Panc1 (cell line): Measurements from ENCODE around the gene RBMS3. TPM values are rescaled to one million over a fixed set of nuclear protein-coding genes. Genes with fewer than 3 reads are reported as not detected.

Experiments used
- ATAC-seq: fragments of 200-7000 bp; cut with Tn5 transposase; 2 replicates; pipeline ENCODE4 v1.9.1; 2020; ENCODE audit warnings: mild to moderate bottlenecking, moderate library complexity
- BruUV-seq: library from RNA; stranded (reverse); fragments of 400-500 nt; replicated peaks from 2 replicates; lab custom pipeline; 2021; lab: Mats Ljungman, UMichigan
- CTCF ChIA-PET: fragments of 300-600 bp; sonication (Branson Sonifier 250); formaldehyde crosslinking; loops from one replicate; lab custom pipeline; 2022; ENCODE audit warnings: antibody characterized with exemption; lab: Charles Lee
- POLR2A ChIA-PET: fragments of 300-600 bp; sonication (Branson Sonifier 250); formaldehyde crosslinking; loops from one replicate; lab custom pipeline; 2022; ENCODE audit warnings: antibody characterized with exemption; lab: Charles Lee
- DNase-seq: peaks from one replicate; pipeline ENCODE4 v3.0.0-alpha.2; 2010; ENCODE audit warnings: low read depth, low spot score
- H3K27ac ChIP-seq: 2 replicates; pipeline ENCODE4 v1.5.1; 2011; ENCODE audit warnings: mild to moderate bottlenecking, low read length, inconsistent platforms
- H3K27me3 ChIP-seq: fragments of 200-500 bp; sonication (Bioruptor generic); 2 replicates; pipeline ENCODE4 v1.6.0; 2014; ENCODE audit warnings: low read length, inconsistent platforms; ENCODE audit not compliant: control insufficient read depth, insufficient read depth
- H3K36me3 ChIP-seq: fragments of 200-500 bp; sonication (Bioruptor generic); 2 replicates; pipeline ENCODE4 v1.5.1; 2014; ENCODE audit warnings: inconsistent platforms, mild to moderate bottlenecking, low read length, moderate library complexity; ENCODE audit not compliant: control insufficient read depth, insufficient read depth
- H3K4me1 ChIP-seq: 2 replicates; pipeline ENCODE4 v1.5.1; 2011; ENCODE audit warnings: inconsistent platforms, mild to moderate bottlenecking, low read length, moderate library complexity; ENCODE audit not compliant: control insufficient read depth, insufficient read depth
- H3K4me3 ChIP-seq, 2 experiments: 2 replicates each; pipeline ENCODE4 v1.5.1; 2011 to 2012; ENCODE audit warnings: low read depth in 2 of 2, low read length in 2 of 2, mild to moderate bottlenecking in 2 of 2, inconsistent platforms in 1 of 2, moderate library complexity in 1 of 2
- H3K9me3 ChIP-seq: fragments of 200-500 bp; sonication (Bioruptor generic); 2 replicates; pipeline ENCODE4 v1.5.1; 2014; ENCODE audit warnings: low read depth, mild to moderate bottlenecking, inconsistent platforms, low read length, moderate library complexity; ENCODE audit not compliant: control insufficient read depth, insufficient read depth
- CTCF ChIP-seq: fragments of 450-650 bp; IDR thresholded peaks from 2 replicates; pipeline ENCODE4 v1.5.1; 2017; ENCODE audit warnings: mild to moderate bottlenecking
- POLR2AphosphoS5 ChIP-seq: IDR thresholded peaks from 2 replicates; pipeline ENCODE4 v1.6.1; 2012; ENCODE audit warnings: mild to moderate bottlenecking, low read depth, low read length, moderate library complexity
- REST ChIP-seq, 2 experiments: IDR thresholded peaks; 2 replicates each; pipeline ENCODE4 v1.6.1; 2011 to 2012; ENCODE audit warnings: low read depth in 2 of 2, control low read depth in 1 of 2, low read length in 1 of 2, mild to moderate bottlenecking in 1 of 2, moderate library complexity in 1 of 2; ENCODE audit not compliant: insufficient read depth in 1 of 2
- SIN3A ChIP-seq: IDR thresholded peaks from 2 replicates; pipeline ENCODE4 v1.6.1; 2012; ENCODE audit warnings: low read depth, mild to moderate bottlenecking, low read length, moderate library complexity, borderline replicate concordance; ENCODE audit not compliant: insufficient read depth
- TCF7L2 ChIP-seq: IDR thresholded peaks from 2 replicates; pipeline ENCODE4 v1.6.1; 2011; ENCODE audit warnings: mild to moderate bottlenecking, low read depth, low read length, inconsistent platforms
- in situ Hi-C: cut with HindIII; loops from 2 replicates; pipeline ENCODE4 v1.10.0; 2016; ENCODE audit warnings: low sequenced_read_pairs, low pct_unique_long_range_greater_than_20kb
- intact Hi-C: fragments of 100-400 bp; cut with micrococcal nuclease; formaldehyde crosslinking; loops from one replicate; pipeline ENCODE4 v1.10.0; 2022; ENCODE audit not compliant: unreplicated experiment
- total RNA-seq: library from RNA; stranded (reverse); gene quantifications from one replicate; pipeline ENCODE4 v1.2.1, GENCODE V29; 2021; ENCODE audit not compliant: unreplicated experiment

The RBMS3 gene
- total RNA-seq, 1 experiment from 2014 or later, result 1.1 TPM

GRCh38 chr3:29338377-29338776 is 57.5 kb downstream of the RBMS3 start:
- H3K4me1 ChIP-seq, result no peaks in the 10 kb centered on the region; the same call in 1 of the 2 replicates
- no peak overlapping the region for H3K27ac ChIP-seq
- no peaks in the 10 kb centered on the region for H3K27me3 ChIP-seq
- POLR2A ChIA-PET, result no interaction called here
- CTCF ChIA-PET, result no interaction called here
- no peaks in the 10 kb centered on the region for H3K36me3 ChIP-seq
- TF ChIP-seq TCF7L2, result no peak
- TF ChIP-seq SIN3A, result no peak
- TF ChIP-seq REST (IDR thresholded peaks at IDR 0.05; ENCODE audit: insufficient read depth in 1 of 2, low read depth in 2 of 2, low read length in 1 of 2), result no peak
- TF ChIP-seq CTCF, result no peak
- TF ChIP-seq POLR2AphosphoS5, result no peak
- BruUV-seq, result no TSS peak
- no peak overlapping the region for H3K4me3 ChIP-seq
- no peaks in the 10 kb centered on the region for H3K9me3 ChIP-seq
- in situ Hi-C loops, result no loop called here
- intact Hi-C loops, result no loop called here
- ATAC-seq (no peak), DNase-seq (no peak)

GRCh38 chr3:29339016-29339833 is 58.4 kb downstream of the RBMS3 start:
- no peaks in the 10 kb centered on the region for H3K36me3 ChIP-seq
- ATAC-seq (no peak), DNase-seq (no peak)
- H3K4me1 ChIP-seq, result no peaks in the 10 kb centered on the region
- no peak overlapping the region for H3K4me3 ChIP-seq
- intact Hi-C loops, result no loop called here
- in situ Hi-C loops, result no loop called here
- TF ChIP-seq POLR2AphosphoS5, result no peak
- no peak for TF ChIP-seq CTCF
- TF ChIP-seq TCF7L2, result no peak
- no peak for TF ChIP-seq REST (IDR thresholded peaks at IDR 0.05; ENCODE audit: insufficient read depth in 1 of 2, low read depth in 2 of 2, low read length in 1 of 2)
- TF ChIP-seq SIN3A, result no peak
- no peaks in the 10 kb centered on the region for H3K27me3 ChIP-seq
- BruUV-seq, result no TSS peak
- ChIA-PET POLR2A (no interaction called here), CTCF (no interaction called here)
- H3K9me3 ChIP-seq, result no peaks in the 10 kb centered on the region
- H3K27ac ChIP-seq, result no peak overlapping the region
